Hair follicular keratinocyte (primary cell): Measurements from ENCODE around the gene ARHGAP23. TPM values are rescaled to one million over a fixed set of nuclear protein-coding genes. Genes with fewer than 3 reads are reported as not detected.

Experiments used
- total RNA-seq: library from RNA; depleted of rRNA; stranded (reverse); fragments of >200 nt; gene quantifications from 2 replicates; pipeline ENCODE4 v1.2.3, GENCODE V29; 2015

The ARHGAP23 gene
- 21.3 and 24.0 TPM in 2 replicates for total RNA-seq

GRCh38 chr17:38428112-38428642, at the start of gene ARHGAP23:
Gene ARHGAP23, plus strand, starts transcription at chr17:38428464. Its CDS starts 22 bp downstream, at chr17:38428486.

Other genes starting within 250 kb of the ARHGAP23 start
- gene TBC1D3, start 235.9 kb upstream of the ARHGAP23 start, total RNA-seq: not detected in 2 replicates
- 34.9 and 41.2 TPM in 2 replicates for gene MRPL45, start 131.3 kb upstream of the ARHGAP23 start, total RNA-seq
- gene GPR179, start 84.5 kb upstream of the ARHGAP23 start, total RNA-seq: not detected in 2 replicates
- gene SOCS7, start 76.6 kb upstream of the ARHGAP23 start, total RNA-seq: 8.9 and 17.3 TPM in 2 replicates
- gene SRCIN1, start 177.5 kb downstream of the ARHGAP23 start, total RNA-seq: 0.31 and 1.0 TPM in 2 replicates
- 4.1 and 6.3 TPM in 2 replicates for gene EPOP, start 246.5 kb downstream of the ARHGAP23 start, total RNA-seq